GM12878 (cell line): Measurements from ENCODE around the gene CHRNG. TPM values are rescaled to one million over a fixed set of nuclear protein-coding genes. Genes with fewer than 3 reads are reported as not detected.

Experiments
- ATAC-seq: fragments of 200-7000 bp; cut with Tn5 transposase; 3 replicates; pipeline ENCODE4 v1.9.1; 2020; ENCODE audit warnings: mild to moderate bottlenecking, moderate library complexity
- BruUV-seq: library from RNA; stranded (reverse); fragments of 400-500 nt; replicated peaks from 2 replicates; lab custom pipeline; 2021; lab: Mats Ljungman, UMichigan
- CTCF ChIA-PET: fragments of 300-600 bp; sonication (Branson Sonifier 250); formaldehyde crosslinking; extraction: SDS; loops from one replicate; lab custom pipeline; 2021; ENCODE audit warnings: inconsistent platforms; lab: Yijun Ruan, JAX
- POLR2A ChIA-PET: fragments of 350-600 bp; formaldehyde crosslinking; extraction: SDS; loops from one replicate; lab custom pipeline; 2021; ENCODE audit warnings: inconsistent platforms; lab: Charles Lee
- RAD21 ChIA-PET: fragments of 300-600 bp; sonication (Branson Sonifier 250); formaldehyde crosslinking; loops from one replicate; lab custom pipeline; 2023; ENCODE audit warnings: antibody characterized with exemption; ENCODE audit not compliant: unreplicated experiment; lab: Charles Lee
- SMC1A ChIA-PET: fragments of 300-600 bp; sonication (Branson Sonifier 250); formaldehyde crosslinking; loops from one replicate; lab custom pipeline; 2023; ENCODE audit not compliant: unreplicated experiment, uncharacterized antibody; lab: Charles Lee
- DNase-seq: peaks from one replicate; pipeline ENCODE4 v3.0.0-alpha.2; 2011; ENCODE audit warnings: low read depth, low spot score
- FAIRE-seq: peaks from 3 replicates; lab custom pipeline; 2011; peaks lifted over from hg19 to GRCh38; lab: Jason Lieb, UNC
- H2AFZ ChIP-seq: 2 replicates; pipeline ENCODE4 v1.6.0; 2011; ENCODE audit warnings: low read depth, low read length, control low read depth; ENCODE audit not compliant: control insufficient read depth
- H3K27ac ChIP-seq: 2 replicates; pipeline ENCODE4 v1.5.1; 2011; ENCODE audit warnings: control low read depth; ENCODE audit not compliant: control insufficient read depth, insufficient read depth
- H3K27me3 ChIP-seq, 2 experiments: replicated peaks in 1 of 2; 2 replicates each; pipeline versions ENCODE4 v1.6.0 to v1.6.1; 2011; ENCODE audit warnings: low read length in 1 of 2; ENCODE audit not compliant: control insufficient read depth in 2 of 2, insufficient read depth in 2 of 2
- H3K36me3 ChIP-seq, 2 experiments: 2 replicates each; pipeline ENCODE4 v1.5.1; 2011; ENCODE audit warnings: low read length in 1 of 2; ENCODE audit not compliant: control insufficient read depth in 2 of 2, insufficient read depth in 2 of 2
- H3K4me1 ChIP-seq: 2 replicates; pipeline ENCODE4 v1.6.1; 2011; ENCODE audit warnings: mild to moderate bottlenecking, low read length, moderate library complexity, mixed read lengths; ENCODE audit not compliant: control insufficient read depth, insufficient read depth
- H3K4me2 ChIP-seq: 2 replicates; pipeline ENCODE4 v1.6.0; 2011; ENCODE audit warnings: control low read depth; ENCODE audit not compliant: control insufficient read depth, insufficient read depth
- H3K4me3 ChIP-seq: fragments of 200-600 bp; sonication (generic); 2 replicates; pipeline ENCODE4 v1.5.1; 2016
- H3K79me2 ChIP-seq: 2 replicates; pipeline ENCODE4 v1.6.0; 2011; ENCODE audit warnings: low read length; ENCODE audit not compliant: control insufficient read depth, insufficient read depth
- H3K9ac ChIP-seq: 2 replicates; pipeline ENCODE4 v1.8.0; 2011; ENCODE audit warnings: low read length, control low read depth, mixed read lengths; ENCODE audit not compliant: control insufficient read depth, insufficient read depth
- H3K9me3 ChIP-seq: replicated peaks from 3 replicates; pipeline ENCODE4 v1.5.1; 2011; ENCODE audit warnings: mild to moderate bottlenecking, low read length; ENCODE audit not compliant: control insufficient read depth, insufficient read depth
- H4K20me1 ChIP-seq: 2 replicates; pipeline ENCODE4 v1.6.0; 2011; ENCODE audit not compliant: control insufficient read depth, insufficient read depth
- ASH2L ChIP-seq: fragments of 300-600, 200-600 bp; sonication (generic); IDR thresholded peaks from 2 replicates; pipeline ENCODE4 v1.6.1; 2017; ENCODE audit warnings: low read depth, mild to moderate bottlenecking, borderline replicate concordance
- BACH1 ChIP-seq: fragments of 450-650 bp; IDR thresholded peaks from 2 replicates; pipeline ENCODE4 v1.6.1; 2017; ENCODE audit warnings: mild to moderate bottlenecking, borderline replicate concordance
- CBFB ChIP-seq: IDR thresholded peaks from 2 replicates; pipeline ENCODE4 v1.6.1; 2016; ENCODE audit warnings: antibody characterized with exemption, low read depth
- CEBPZ ChIP-seq: fragments of 150-350 bp; IDR thresholded peaks from 2 replicates; pipeline ENCODE4 v1.6.1; 2016; ENCODE audit warnings: low read depth, low read length
- DPF2 ChIP-seq: fragments of 450-650 bp; IDR thresholded peaks from 2 replicates; pipeline ENCODE4 v1.6.1; 2017; ENCODE audit warnings: mild to moderate bottlenecking
- E2F4 ChIP-seq: IDR thresholded peaks from 2 replicates; pipeline ENCODE4 v1.6.1; 2012; ENCODE audit warnings: low read depth, low read length, improper control_type of control experiment
- GABPA ChIP-seq: IDR thresholded peaks from 2 replicates; pipeline ENCODE4 v1.6.1; 2014; ENCODE audit warnings: antibody characterized with exemption, low read depth, mild to moderate bottlenecking, inconsistent platforms
- HDAC6 ChIP-seq: fragments of 200-600 bp; sonication (generic); IDR thresholded peaks from one replicate; pipeline ENCODE4 v1.8.0; 2017; ENCODE audit warnings: antibody characterized with exemption; ENCODE audit not compliant: unreplicated experiment
- LARP7 ChIP-seq: fragments of 450-650 bp; IDR thresholded peaks from 2 replicates; pipeline ENCODE4 v1.6.1; 2017; ENCODE audit warnings: mild to moderate bottlenecking
- NFYA ChIP-seq: IDR thresholded peaks from 2 replicates; pipeline ENCODE4 v1.6.1; 2011; ENCODE audit warnings: low read depth, mild to moderate bottlenecking, low read length, improper control_type of control experiment, borderline replicate concordance
- PKNOX1 ChIP-seq: fragments of 450-650 bp; IDR thresholded peaks from 2 replicates; pipeline ENCODE4 v1.6.1; 2016; ENCODE audit warnings: mild to moderate bottlenecking
- PML ChIP-seq: IDR thresholded peaks from 2 replicates; pipeline ENCODE4 v1.6.1; 2012; ENCODE audit warnings: low read length, inconsistent platforms
- POU2F2 ChIP-seq: IDR thresholded peaks from 3 replicates; pipeline ENCODE4 v1.6.1; 2011; ENCODE audit warnings: low read depth, mild to moderate bottlenecking, low read length, borderline replicate concordance
- RAD51 ChIP-seq: fragments of 450-650 bp; IDR thresholded peaks from 2 replicates; pipeline ENCODE4 v1.6.1; 2016; ENCODE audit warnings: moderate library complexity, mild to moderate bottlenecking, inconsistent platforms
- RELB ChIP-seq: fragments of 450-650 bp; IDR thresholded peaks from 2 replicates; pipeline ENCODE4 v1.6.1; 2017; ENCODE audit warnings: low read depth, mild to moderate bottlenecking, moderate library complexity
- SMC3 ChIP-seq: IDR thresholded peaks from 2 replicates; pipeline ENCODE4 v1.6.1; 2011; ENCODE audit warnings: low read length, improper control_type of control experiment, borderline replicate concordance
- TARDBP ChIP-seq: IDR thresholded peaks from 2 replicates; pipeline ENCODE4 v1.6.1; 2016; ENCODE audit warnings: borderline replicate concordance
- WRNIP1 ChIP-seq: IDR thresholded peaks from 2 replicates; pipeline ENCODE4 v1.6.1; 2011; ENCODE audit warnings: low read depth, low read length, improper control_type of control experiment, borderline replicate concordance
- ZBED1 ChIP-seq: IDR thresholded peaks from 2 replicates; pipeline ENCODE4 v1.6.1; 2016; ENCODE audit warnings: borderline replicate concordance
- whole genome bisulfite sequencing: methylation state at CpG from one replicate; pipeline ENCODE4 v1.1.6; 2016; ENCODE audit warnings: low lambda C conversion rate; ENCODE audit not compliant: insufficient replicate concordance, insufficient coverage; ENCODE audit errors: missing lambda C conversion rate; 5-methylcytosine and 5-hydroxymethylcytosine counted together
- in situ Hi-C: fragments of 300-500 bp; cut with MboI; formaldehyde crosslinking; loops from 9 replicates; pipeline ENCODE4 v1.14.3; 2018; ENCODE audit warnings: mixed read lengths
- intact Hi-C: fragments of 100-400 bp; cut with micrococcal nuclease; formaldehyde crosslinking; loops from one replicate; pipeline ENCODE4 v1.14.2; 2022; ENCODE audit not compliant: unreplicated experiment
- polyA plus RNA-seq, 11 experiments: library from polyadenylated mRNA; depleted of rRNA in 4 of 11; unstranded in 6 of 11; stranded (reverse) in 5 of 11; fragments of >200 nt; fragmentation: Nextera tagmentation in 4 of 11; fragmentation: Illumina TruSeq in 1 of 11; extraction: Ambion mirVana in 4 of 11; extraction: Trizol in 1 of 11; gene quantifications; 1 replicate in 1 of 11; 2 replicates in 10 of 11; pipeline versions ENCODE4 v1.2.1 to v1.2.3, GENCODE V29; 2011 to 2016; ENCODE audit warnings: inconsistent platforms in 2 of 11, missing spikeins in 2 of 11, low read depth in 1 of 11
- total RNA-seq, 4 experiments: library from RNA; depleted of rRNA in 3 of 4; stranded (reverse); fragments of >200 nt in 3 of 4; fragmentation: Illumina TruSeq in 1 of 4; extraction: Trizol in 1 of 4; gene quantifications; 2 replicates each; pipeline versions ENCODE4 v1.2.1 to v1.2.3, GENCODE V29; 2013 to 2021

CHRNG gene
- total and polyA plus RNA-seq, 10 of the 15 experiments (the other 5 are each of a cell fraction or from before 2014, with no cell fraction given): 0.17 TPM; not detected in 9

GRCh38 chr2:232571026-232571474, 31.6 kb downstream of the CHRNG start:
- ChIA-PET POLR2A (interaction anchor here (0.9 kb wide), 1 partner anchor 8 kb away, joined by 3 read pairs; no protein-coding TSS in a partner anchor), CTCF (interaction anchor here (0.8 kb wide), 1 partner anchor 41 kb away, joined by 3 read pairs; no protein-coding TSS in a partner anchor), SMC1A (no interaction called here), RAD21 (no interaction called here)
- intact Hi-C loops (no loop called here), in situ Hi-C loops (no loop called here)
- TF ChIP-seq TARDBP (no peak), HDAC6 (no peak), LARP7 (no peak), NFYA (no peak), BACH1 (no peak), RELB (no peak), E2F4 (no peak), POU2F2 (no peak), DPF2 (no peak), WRNIP1 (no peak), SMC3 (no peak), CEBPZ (no peak), CBFB (no peak), RAD51 (no peak), ZBED1 (no peak), PML (no peak), PKNOX1 (no peak), GABPA (no peak), ASH2L (no peak)
- no peak for FAIRE-seq
- no peaks in the 10 kb centered on the region for H3K79me2 ChIP-seq
- BruUV-seq: no TSS peak
- no peaks in the 10 kb centered on the region for H3K9me3 ChIP-seq
- ATAC-seq: no peak
- DNase-seq: no peak
- peaks cover 15 to 42% of the 10 kb centered on the region in 2 experiments for H3K36me3 ChIP-seq
- no peak overlapping the region for H2AFZ ChIP-seq
- no peak overlapping the region for H3K4me2 ChIP-seq
- no peak overlapping the region for H3K27ac ChIP-seq
- no peak overlapping the region for H3K9ac ChIP-seq
- no peaks in the 10 kb centered on the region for H4K20me1 ChIP-seq
- 84% methylated on average over 7 of the region's 7 CpGs for WGBS
- H3K27me3 ChIP-seq: no peaks in the 10 kb centered on the region
- no peak overlapping the region for H3K4me3 ChIP-seq
- H3K4me1 ChIP-seq: no peaks in the 10 kb centered on the region
